OCI-LY1 (cell line): ENCODE results near the gene KCTD2.

ENCODE experiments used
- H2AFZ ChIP-seq: fragments of 200-600 bp; sonication (generic), shearing (Covaris generic); 2 replicates; pipeline ENCODE4 v1.6.0; 2014; ENCODE audit warnings: antibody characterized with exemption, mild to moderate bottlenecking, low read length
- H3F3A ChIP-seq: fragments of 200-600 bp; sonication (generic), shearing (Covaris generic); 2 replicates; pipeline ENCODE4 v1.6.0; 2014; ENCODE audit warnings: mild to moderate bottlenecking, antibody characterized with exemption, low read length, moderate library complexity; ENCODE audit not compliant: insufficient read depth
- H3K27ac ChIP-seq: fragments of 200-600 bp; sonication (generic); 2 replicates; pipeline ENCODE4 v1.5.1; 2014; ENCODE audit warnings: low read length, mixed run types, mild to moderate bottlenecking, low read depth; ENCODE audit not compliant: poor library complexity, severe bottlenecking
- H3K27me3 ChIP-seq: fragments of 200-600 bp; sonication (generic); 2 replicates; pipeline ENCODE4 v1.6.0; 2014; ENCODE audit warnings: antibody characterized with exemption, mild to moderate bottlenecking, low read length, moderate library complexity; ENCODE audit not compliant: insufficient read depth
- H3K36me3 ChIP-seq: fragments of 200-600 bp; sonication (generic); 2 replicates; pipeline ENCODE4 v1.6.1; 2014; ENCODE audit warnings: mild to moderate bottlenecking, antibody characterized with exemption, low read length, moderate library complexity, mixed read lengths; ENCODE audit not compliant: insufficient read depth
- H3K4me1 ChIP-seq: fragments of 200-600 bp; sonication (generic); 2 replicates; pipeline ENCODE4 v1.5.1; 2014; ENCODE audit warnings: mild to moderate bottlenecking, low read length, moderate library complexity; ENCODE audit not compliant: insufficient read depth, severe bottlenecking
- H3K4me2 ChIP-seq: fragments of 200-600 bp; sonication (generic), shearing (Covaris generic); 2 replicates; pipeline ENCODE4 v1.6.1; 2014; ENCODE audit warnings: low read length
- H3K4me3 ChIP-seq: fragments of 200-600 bp; sonication (generic); 2 replicates; pipeline ENCODE4 v1.5.1; 2014; ENCODE audit warnings: low read length, low read depth, mild to moderate bottlenecking, mixed read lengths; ENCODE audit not compliant: poor library complexity, severe bottlenecking
- H3K79me2 ChIP-seq: fragments of 200-600 bp; shearing (Covaris generic); 2 replicates; pipeline ENCODE4 v1.6.1; 2016; ENCODE audit warnings: mixed run types, low read length, mixed read lengths; ENCODE audit not compliant: insufficient read depth
- H3K9ac ChIP-seq: fragments of 200-600 bp; sonication (generic), shearing (Covaris generic); 2 replicates; pipeline ENCODE4 v1.6.1; 2014; ENCODE audit warnings: mild to moderate bottlenecking, low read length, mixed read lengths
- H3K9me2 ChIP-seq: fragments of 200-600 bp; sonication (generic), shearing (Covaris generic); 2 replicates; pipeline ENCODE4 v1.6.1; 2014; ENCODE audit warnings: low read depth, mild to moderate bottlenecking, low read length, mixed read lengths
- H3K9me3 ChIP-seq: fragments of 200-600 bp; shearing (Covaris generic); 2 replicates; pipeline ENCODE4 v1.6.1; 2014; ENCODE audit warnings: low read length, mixed read lengths
- H4K20me1 ChIP-seq: fragments of 200-600 bp; sonication (generic), shearing (Covaris generic); 2 replicates; pipeline ENCODE4 v1.6.0; 2016; ENCODE audit warnings: mild to moderate bottlenecking, low read length; ENCODE audit not compliant: insufficient read depth
- CTCF ChIP-seq: fragments of 200-600 bp; sonication (generic), shearing (Covaris generic); IDR thresholded peaks from 2 replicates; pipeline ENCODE4 v1.5.1; 2017; ENCODE audit warnings: mild to moderate bottlenecking, antibody characterized with exemption, low read length, moderate library complexity, mixed read lengths
- EZH2 ChIP-seq: fragments of 200-600 bp; sonication (generic), shearing (Covaris generic); IDR thresholded peaks from 2 replicates; pipeline ENCODE4 v1.8.0; 2017; ENCODE audit warnings: borderline replicate concordance, mixed run types, mild to moderate bottlenecking, antibody characterized with exemption, low read length, moderate library complexity, mixed read lengths

KCTD2 gene

GRCh38 chr17:75096082-75096625 is 49.1 kb downstream of the KCTD2 start:
- H3K4me2 ChIP-seq: no peak overlapping the region
- H3K36me3 ChIP-seq: no peaks in the 10 kb centered on the region
- H3K27ac ChIP-seq: no peak overlapping the region
- peaks cover 1% of the 10 kb centered on the region; the same call in 1 of the 2 replicates for H3K27me3 ChIP-seq
- H3F3A ChIP-seq: no peaks in the 10 kb centered on the region
- no peaks in the 10 kb centered on the region for H3K9me3 ChIP-seq
- TF ChIP-seq EZH2 (no peak), CTCF (no peak)
- no peaks in the 10 kb centered on the region for H3K4me1 ChIP-seq
- no peak overlapping the region for H3K4me3 ChIP-seq
- H4K20me1 ChIP-seq: no peaks in the 10 kb centered on the region
- H3K9me2 ChIP-seq: no peaks in the 10 kb centered on the region
- H2AFZ ChIP-seq: no peak overlapping the region
- H3K79me2 ChIP-seq: no peaks in the 10 kb centered on the region
- no peak overlapping the region for H3K9ac ChIP-seq

DNA sequence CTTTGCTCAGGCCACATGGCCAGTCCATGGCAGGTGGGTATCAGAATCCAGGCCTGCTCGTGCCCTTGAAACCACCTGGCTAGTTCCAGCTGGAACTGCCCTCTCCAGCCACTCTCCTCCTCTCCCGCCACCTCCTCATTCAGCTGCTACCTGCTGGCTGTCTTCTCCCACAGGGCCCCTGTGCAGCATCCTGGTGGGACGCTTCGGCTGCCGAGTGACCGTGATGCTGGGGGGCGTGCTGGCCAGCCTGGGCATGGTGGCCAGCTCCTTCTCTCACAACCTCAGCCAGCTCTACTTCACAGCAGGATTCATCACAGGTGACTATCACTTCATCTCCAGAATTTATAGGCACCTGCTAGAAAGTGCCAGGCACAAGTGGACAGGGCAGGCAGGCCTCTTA is 50.8 kb downstream of the KCTD2 start:
- no peak overlapping the region for H3K4me3 ChIP-seq
- no peaks in the 10 kb centered on the region for H3K9me3 ChIP-seq
- no peaks in the 10 kb centered on the region; the same call in 1 of the 2 replicates for H3K27me3 ChIP-seq
- H3K4me1 ChIP-seq: peaks cover 7% of the 10 kb centered on the region
- no peak overlapping the region for H3K4me2 ChIP-seq
- H3K27ac ChIP-seq: no peak overlapping the region
- no peaks in the 10 kb centered on the region for H4K20me1 ChIP-seq
- H3K9ac ChIP-seq: no peak overlapping the region
- no peaks in the 10 kb centered on the region for H3K79me2 ChIP-seq
- no peak overlapping the region for H2AFZ ChIP-seq
- no peaks in the 10 kb centered on the region for H3F3A ChIP-seq
- H3K36me3 ChIP-seq: no peaks in the 10 kb centered on the region
- TF ChIP-seq EZH2 (no peak), CTCF (no peak)
- H3K9me2 ChIP-seq: no peaks in the 10 kb centered on the region

DNA sequence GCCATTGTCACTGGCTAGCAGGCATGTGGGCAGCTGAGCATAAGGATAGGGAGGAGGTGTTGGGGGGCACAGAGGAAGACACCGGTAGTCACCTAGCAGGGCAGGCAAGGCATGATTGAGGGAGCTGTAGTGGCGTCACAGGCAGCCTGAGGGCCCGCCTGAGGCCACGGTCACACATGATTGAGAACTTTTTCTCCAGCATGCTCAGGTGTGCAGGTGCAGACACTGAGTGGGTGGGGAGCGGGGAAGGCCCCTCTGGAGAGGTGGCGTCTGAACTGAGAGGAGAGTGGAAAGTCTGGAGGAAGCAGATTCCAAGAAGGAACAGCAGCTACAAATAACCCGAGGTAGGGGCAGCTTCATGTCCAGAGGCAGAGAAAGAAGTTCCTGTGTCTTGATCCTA is 51.8 kb downstream of the KCTD2 start:
- Histone ChIP-seq H3K9me2 (no peaks in the 10 kb centered on the region), H3K9me3 (no peaks in the 10 kb centered on the region), H3K27ac (no peak overlapping the region), H3K9ac (no peak overlapping the region), H3K36me3 (no peaks in the 10 kb centered on the region), H3K4me1 (peaks cover 7% of the 10 kb centered on the region), H4K20me1 (no peaks in the 10 kb centered on the region), H3K4me3 (no peak overlapping the region), H3K4me2 (no peak overlapping the region), H3K27me3 (no peaks in the 10 kb centered on the region; the same call in 1 of the 2 replicates), H3F3A (no peaks in the 10 kb centered on the region), H2AFZ (no peak overlapping the region), H3K79me2 (no peaks in the 10 kb centered on the region)
- TF ChIP-seq CTCF: no peak
- no peak for TF ChIP-seq EZH2
